ENCODE results near the gene TANC2. TPM values are rescaled to one million over a fixed set of nuclear protein-coding genes. Genes with fewer than 3 reads are reported as not detected.

The TANC2 gene
- total and polyA plus RNA-seq, 2 of the 8 experiments (the other 6 are each of a cell fraction or from before 2014, with no cell fraction given) = 5.7 to 21.9 TPM

DNA sequence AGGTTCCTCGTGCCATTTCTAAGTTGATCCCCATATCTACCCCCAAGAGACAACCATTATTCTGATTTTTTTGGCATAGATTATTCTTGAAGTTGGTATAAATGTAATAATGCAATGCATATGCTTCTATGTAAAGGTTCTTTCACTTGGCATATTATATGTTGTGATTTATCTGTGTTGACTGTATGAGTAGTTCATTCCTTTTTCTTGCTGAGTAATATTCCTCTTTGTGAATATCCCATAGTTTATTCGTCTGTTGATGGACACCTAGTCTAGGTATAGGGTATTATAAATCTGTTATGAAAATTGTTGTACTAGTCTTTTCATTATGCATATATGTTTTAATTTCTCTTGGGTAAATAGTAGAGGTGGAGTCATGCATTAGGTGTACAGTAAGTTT, 36.6 kb downstream of the TANC2 start:
- TF ChIP-seq BRCA1 (IDR thresholded peaks at IDR 0.05; ENCODE audit: low read depth, low read length) (no peak), FOSL1 (IDR thresholded peaks at IDR 0.05; ENCODE audit: insufficient read depth, low read depth, low read length) (no peak), ZNF274 (IDR thresholded peaks at IDR 0.05; ENCODE audit: borderline replicate concordance, extremely low read depth, low read length) (no peak), GABPA (IDR thresholded peaks at IDR 0.05; ENCODE audit: borderline replicate concordance, insufficient read depth, low read length) (no peak), JUND (IDR thresholded peaks at IDR 0.05; ENCODE audit: low read length) (no peak), EP300 (IDR thresholded peaks at IDR 0.05; ENCODE audit: borderline replicate concordance in 1 of 2, low read depth in 2 of 2, low read length in 2 of 2) (no peak), RXRA (IDR thresholded peaks at IDR 0.05; ENCODE audit: insufficient read depth, low read depth, low read length) (no peak), PHF8 (conservative IDR thresholded peaks at IDR 0.05; ENCODE audit: low read depth, low read length) (no peak), SP4 (IDR thresholded peaks at IDR 0.05; ENCODE audit: low read length) (no peak)
- no peak overlapping the region for H4K8ac ChIP-seq (ENCODE audit: extremely low read depth, insufficient read depth, low read length)
- no peak overlapping the region for H2BK120ac ChIP-seq (replicated peaks; ENCODE audit: low read depth, low read length)
- H3K36me3 ChIP-seq (ENCODE audit: control insufficient read depth in 2 of 4, insufficient read depth in 4 of 4, low read length in 3 of 4) = no peaks in the 10 kb centered on the region
- 94% methylated on average over 2 of the region's 2 CpGs; no CpG with 5 or more reads in 1 of the 2 experiments for WGBS, 2 experiments (ENCODE audit: extremely low coverage in 1 of 2, insufficient coverage in 1 of 2, insufficient read length in 1 of 2, insufficient replicate concordance in 2 of 2, low coverage in 1 of 2, low lambda C conversion rate in 2 of 2, missing lambda C conversion rate in 1 of 2)
- no peak overlapping the region for H2AK5ac ChIP-seq (ENCODE audit: low read depth, low read length)
- ChIA-PET CTCF (ENCODE audit: partially characterized antibody) (interaction anchor here (0.9 kb wide), 1 partner anchor 16 kb away, joined by 3 read pairs; no protein-coding TSS in a partner anchor), POLR2A (ENCODE audit: partially characterized antibody) (no interaction called here)
- DNase-seq (ENCODE audit: low read depth in 1 of 2, low spot score in 2 of 2) = no peak
- FAIRE-seq = no peak
- no peak overlapping the region for H3K14ac ChIP-seq (ENCODE audit: insufficient read length)
- no peak overlapping the region for H3K4ac ChIP-seq (replicated peaks; ENCODE audit: insufficient read length, low read depth, low read length)
- H3K4me2 ChIP-seq (ENCODE audit: insufficient read depth in 1 of 2, low read depth in 2 of 2, low read length in 2 of 2) = no peak overlapping the region
- no peak overlapping the region for H2BK12ac ChIP-seq (ENCODE audit: low read depth, low read length)
- H3K9me3 ChIP-seq (ENCODE audit: insufficient read depth in 2 of 2, low read depth in 1 of 2, low read length in 1 of 2) = no peaks in the 10 kb centered on the region
- H3K23ac ChIP-seq (ENCODE audit: insufficient read length) = no peak overlapping the region
- no peak overlapping the region for H2BK5ac ChIP-seq (ENCODE audit: low read depth, low read length)
- H3K9ac ChIP-seq (replicated peaks in 1 of 4; ENCODE audit: extremely low read depth in 1 of 4, low read depth in 3 of 4, low read length in 3 of 4) = no peak overlapping the region
- no peaks in the 10 kb centered on the region for H3K4me1 ChIP-seq (replicated peaks in 1 of 4; ENCODE audit: control insufficient read depth in 3 of 4, insufficient read depth in 4 of 4, low read length in 3 of 4)
- H3K56ac ChIP-seq (replicated peaks; ENCODE audit: insufficient read length, low read depth, low read length) = no peak overlapping the region
- H3K23me2 ChIP-seq (ENCODE audit: low read depth, low read length) = no peaks in the 10 kb centered on the region
- H2AFZ ChIP-seq (ENCODE audit: low read length) = no peak overlapping the region
- no peaks in the 10 kb centered on the region for H3K79me2 ChIP-seq (ENCODE audit: control insufficient read depth in 1 of 2, insufficient read depth in 2 of 2, low read length in 2 of 2)
- no peak overlapping the region for H4K91ac ChIP-seq (replicated peaks; ENCODE audit: insufficient read length, low read length)
- H3K27me3 ChIP-seq (replicated peaks in 1 of 4; ENCODE audit: control insufficient read depth in 3 of 4, extremely low read depth in 1 of 4, insufficient read depth in 3 of 4, low read length in 3 of 4) = no peaks in the 10 kb centered on the region
- no peak overlapping the region for H4K5ac ChIP-seq (ENCODE audit: insufficient read length, low read depth, low read length)
- H3K79me1 ChIP-seq (ENCODE audit: low read depth, low read length) = no peaks in the 10 kb centered on the region
- no peak overlapping the region for H3K27ac ChIP-seq (ENCODE audit: low read depth, low read length)
- H2BK15ac ChIP-seq (ENCODE audit: low read length) = no peak overlapping the region
- H4K20me1 ChIP-seq (replicated peaks in 1 of 2; ENCODE audit: control insufficient read depth in 1 of 2, insufficient read depth in 2 of 2, low read length in 2 of 2) = peaks cover 0 to 2% of the 10 kb centered on the region in 2 experiments
- no peak overlapping the region for H3K18ac ChIP-seq (ENCODE audit: extremely low read depth, low read length)
- H2BK20ac ChIP-seq (ENCODE audit: low read length) = no peak overlapping the region
- no peak overlapping the region for H3K4me3 ChIP-seq (ENCODE audit: extremely low read depth in 1 of 4, insufficient read depth in 2 of 4, low read depth in 3 of 4, low read length in 4 of 4)

Data from H1 (cell line).